SKM-1 treated with dmso at 0.1 percent for 144 hours (cell line): Measurements from ENCODE around the gene NUTM2B.
"Not testable (repeated sequence)": the region's sequence is repeated elsewhere in the genome, so short reads cannot be mapped to it uniquely, and the experiment has no call there.

Source experiments
- DNase-seq: peaks from one replicate; lab custom pipeline; 2025; ENCODE audit not compliant: unreplicated experiment; lab: John Stamatoyannopoulos, UW

The NUTM2B gene

GRCh38 chr10:79702927-79703326 lies at the start of gene NUTM2B:
NUTM2B (plus strand) TSS chr10:79703227; CDS start chr10:79703610, 383 bp downstream.
- DNase-seq = not testable (repeated sequence)

GRCh38 chr10:79663287-79663686 lies 39.7 kb upstream of the NUTM2B start:
- DNase-seq = not testable (repeated sequence)

GRCh38 chr10:79664686-79665085 lies 38.3 kb upstream of the NUTM2B start:
- DNase-seq = not testable (repeated sequence)

GRCh38 chr10:79669248-79669788 lies 33.7 kb upstream of the NUTM2B start:
- not testable (repeated sequence) for DNase-seq

GRCh38 chr10:79674878-79675277 lies 28.1 kb upstream of the NUTM2B start:
- not testable (repeated sequence) for DNase-seq

- not testable (repeated sequence) for DNase-seq
Observed at GRCh38 chr10:79683026-79683883, 19.8 kb upstream of the NUTM2B start.

GRCh38 chr10:79683884-79684720 lies 18.9 kb upstream of the NUTM2B start:
- not testable (repeated sequence) for DNase-seq

- DNase-seq = not testable (repeated sequence)
Observed at GRCh38 chr10:79685044-79685685, 17.9 kb upstream of the NUTM2B start.

- not testable (repeated sequence) for DNase-seq
Observed at GRCh38 chr10:79686595-79686994, 16.4 kb upstream of the NUTM2B start.

GRCh38 chr10:79687406-79688150 lies 15.4 kb upstream of the NUTM2B start:
- not testable (repeated sequence) for DNase-seq

GRCh38 chr10:79688798-79689197 lies 14.2 kb upstream of the NUTM2B start:
- DNase-seq = not testable (repeated sequence)

- not testable (repeated sequence) for DNase-seq
Observed at GRCh38 chr10:79696596-79696995, 6.4 kb upstream of the NUTM2B start.

- not testable (repeated sequence) for DNase-seq
Observed at GRCh38 chr10:79697141-79697540, 5.9 kb upstream of the NUTM2B start.

GRCh38 chr10:79700381-79700944 lies 2.6 kb upstream of the NUTM2B start:
- not testable (repeated sequence) for DNase-seq

- not testable (repeated sequence) for DNase-seq
Observed at GRCh38 chr10:79707017-79707416, 4.0 kb downstream of the NUTM2B start.

GRCh38 chr10:79714976-79715375 lies 11.9 kb downstream of the NUTM2B start:
- DNase-seq = not testable (repeated sequence)

- DNase-seq = not testable (repeated sequence)
Observed at GRCh38 chr10:79716917-79717579, 14.0 kb downstream of the NUTM2B start.

- DNase-seq = not testable (repeated sequence)
Observed at GRCh38 chr10:79720000-79720399, 17.0 kb downstream of the NUTM2B start.

GRCh38 chr10:79726620-79727019 lies 23.6 kb downstream of the NUTM2B start:
- DNase-seq = not testable (repeated sequence)
